ENCODE data around the gene STPG1. TPM values are rescaled to one million over a fixed set of nuclear protein-coding genes. Genes with fewer than 3 reads are reported as not detected.

Gene STPG1
- total RNA-seq, 1 donor from 2014 or later = 4.2 TPM

GRCh38 chr1:24322470-24323177 lies 91.0 kb downstream of the STPG1 start:
- peaks cover 43% of the 10 kb centered on the region for H3K4me1 ChIP-seq
- no peaks in the 10 kb centered on the region for H3K36me3 ChIP-seq
- H3K27me3 ChIP-seq = no peaks in the 10 kb centered on the region
- intact Hi-C loops (cut with DNase I) = no loop called here
- TF ChIP-seq POLR2AphosphoS5 (IDR thresholded peaks at IDR 0.05; ENCODE audit: insufficient read depth in 1 of 2, low read depth in 1 of 2) = no peak
- TF ChIP-seq POLR2A (IDR thresholded peaks at IDR 0.05) = no peak
- TF ChIP-seq, protein P1, sequence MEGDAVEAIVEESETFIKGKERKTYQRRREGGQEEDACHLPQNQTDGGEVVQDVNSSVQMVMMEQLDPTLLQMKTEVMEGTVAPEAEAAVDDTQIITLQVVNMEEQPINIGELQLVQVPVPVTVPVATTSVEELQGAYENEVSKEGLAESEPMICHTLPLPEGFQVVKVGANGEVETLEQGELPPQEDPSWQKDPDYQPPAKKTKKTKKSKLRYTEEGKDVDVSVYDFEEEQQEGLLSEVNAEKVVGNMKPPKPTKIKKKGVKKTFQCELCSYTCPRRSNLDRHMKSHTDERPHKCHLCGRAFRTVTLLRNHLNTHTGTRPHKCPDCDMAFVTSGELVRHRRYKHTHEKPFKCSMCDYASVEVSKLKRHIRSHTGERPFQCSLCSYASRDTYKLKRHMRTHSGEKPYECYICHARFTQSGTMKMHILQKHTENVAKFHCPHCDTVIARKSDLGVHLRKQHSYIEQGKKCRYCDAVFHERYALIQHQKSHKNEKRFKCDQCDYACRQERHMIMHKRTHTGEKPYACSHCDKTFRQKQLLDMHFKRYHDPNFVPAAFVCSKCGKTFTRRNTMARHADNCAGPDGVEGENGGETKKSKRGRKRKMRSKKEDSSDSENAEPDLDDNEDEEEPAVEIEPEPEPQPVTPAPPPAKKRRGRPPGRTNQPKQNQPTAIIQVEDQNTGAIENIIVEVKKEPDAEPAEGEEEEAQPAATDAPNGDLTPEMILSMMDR (IDR thresholded peaks at IDR 0.05) = no peak
- DNase-seq (ENCODE audit: extremely low spot score in 2 of 2) = no peak
- H3K27ac ChIP-seq = peak overlapping the region; percentile 76
- peak overlapping the region; percentile 56 to 57 for H3K4me3 ChIP-seq
- H3K9me3 ChIP-seq = no peaks in the 10 kb centered on the region

- Histone ChIP-seq H3K27ac (peak overlapping the region; percentile 76), H3K4me1 (peaks cover 44% of the 10 kb centered on the region), H3K27me3 (no peaks in the 10 kb centered on the region), H3K9me3 (no peaks in the 10 kb centered on the region), H3K4me3 (peak overlapping the region; percentile 56 to 57), H3K36me3 (no peaks in the 10 kb centered on the region)
- TF ChIP-seq POLR2AphosphoS5 (IDR thresholded peaks at IDR 0.05; ENCODE audit: insufficient read depth in 1 of 2, low read depth in 1 of 2) (peak in 1 of 2 donors; percentile 59), POLR2A (IDR thresholded peaks at IDR 0.05) (peak in 1 of 2 donors; percentile 8)
- TF ChIP-seq, protein P1 (IDR thresholded peaks at IDR 0.05) = no peak
- intact Hi-C loops (cut with DNase I) = no loop called here
- no peak for DNase-seq (ENCODE audit: extremely low spot score in 2 of 2)
Observed at GRCh38 chr1:24321697-24322469, 91.7 kb downstream of the STPG1 start.

- Histone ChIP-seq H3K4me1 (peaks cover 44% of the 10 kb centered on the region), H3K27me3 (no peaks in the 10 kb centered on the region), H3K36me3 (no peaks in the 10 kb centered on the region), H3K27ac (peak overlapping the region; percentile 76), H3K4me3 (peak overlapping the region; percentile 56 to 57), H3K9me3 (no peaks in the 10 kb centered on the region)
- no peak for DNase-seq (ENCODE audit: extremely low spot score in 2 of 2)
- intact Hi-C loops (cut with DNase I) = no loop called here
- TF ChIP-seq POLR2AphosphoS5 (IDR thresholded peaks at IDR 0.05; ENCODE audit: insufficient read depth in 1 of 2, low read depth in 1 of 2) (no peak), POLR2A (IDR thresholded peaks at IDR 0.05) (no peak)
- TF ChIP-seq, protein P1 (IDR thresholded peaks at IDR 0.05) = no peak
Observed at GRCh38 chr1:24321126-24321525, 92.5 kb downstream of the STPG1 start.

GRCh38 chr1:24319962-24320361 lies 93.6 kb downstream of the STPG1 start:
- intact Hi-C loops (cut with DNase I) = no loop called here
- Histone ChIP-seq H3K4me3 (peak overlapping the region; percentile 13 to 56), H3K4me1 (peaks cover 44% of the 10 kb centered on the region)

More at GRCh38 chr1:24319962-24320361, 93.6 kb downstream of the STPG1 start:
- Histone ChIP-seq H3K27me3 (no peaks in the 10 kb centered on the region), H3K36me3 (no peaks in the 10 kb centered on the region), H3K9me3 (no peaks in the 10 kb centered on the region), H3K27ac (peak overlapping the region; percentile 64)
- no peak for DNase-seq (ENCODE audit: extremely low spot score in 2 of 2)
- no peak for TF ChIP-seq POLR2AphosphoS5 (IDR thresholded peaks at IDR 0.05; ENCODE audit: insufficient read depth in 1 of 2, low read depth in 1 of 2)
- no peak for TF ChIP-seq POLR2A (IDR thresholded peaks at IDR 0.05)
- TF ChIP-seq, protein P1 (IDR thresholded peaks at IDR 0.05) = no peak

Measured in vagina (tissue), 2 donors.